ENCODE data around the gene SLC7A4.

DNA sequence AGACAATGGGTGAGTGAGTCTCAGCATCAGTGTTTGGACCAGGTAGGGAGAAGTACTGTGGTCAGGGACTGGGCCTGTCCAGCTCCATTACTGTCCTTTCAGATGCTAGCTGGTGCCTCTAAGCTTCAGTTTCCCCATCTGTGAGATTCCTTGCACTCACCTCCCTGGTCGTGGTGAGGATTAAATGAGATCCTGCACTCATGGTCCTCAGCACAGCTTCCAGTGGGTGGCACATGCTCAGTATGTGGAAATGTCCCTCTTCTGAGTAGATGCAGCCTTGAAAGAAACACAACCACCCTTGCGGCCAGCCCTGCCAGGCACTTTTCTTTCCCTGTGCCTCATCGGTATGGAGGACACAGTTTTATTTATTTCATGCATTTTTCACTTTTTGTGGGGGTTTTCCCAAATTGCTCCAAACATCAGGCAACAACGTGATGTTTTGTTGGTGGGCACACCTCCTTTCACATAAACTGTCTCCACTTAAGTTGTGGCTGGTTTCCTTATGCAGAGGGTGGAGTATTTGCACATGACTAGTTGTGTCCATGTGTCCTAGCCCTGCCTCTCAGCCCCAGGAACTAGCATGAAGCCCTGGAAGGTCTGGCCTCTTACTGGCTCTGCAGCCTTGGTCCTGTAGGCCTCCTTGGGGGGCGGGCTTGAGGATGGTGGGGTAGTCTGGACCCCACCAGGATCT, 49.1 kb downstream of the SLC7A4 start:
- TF ChIP-seq, protein P1, sequence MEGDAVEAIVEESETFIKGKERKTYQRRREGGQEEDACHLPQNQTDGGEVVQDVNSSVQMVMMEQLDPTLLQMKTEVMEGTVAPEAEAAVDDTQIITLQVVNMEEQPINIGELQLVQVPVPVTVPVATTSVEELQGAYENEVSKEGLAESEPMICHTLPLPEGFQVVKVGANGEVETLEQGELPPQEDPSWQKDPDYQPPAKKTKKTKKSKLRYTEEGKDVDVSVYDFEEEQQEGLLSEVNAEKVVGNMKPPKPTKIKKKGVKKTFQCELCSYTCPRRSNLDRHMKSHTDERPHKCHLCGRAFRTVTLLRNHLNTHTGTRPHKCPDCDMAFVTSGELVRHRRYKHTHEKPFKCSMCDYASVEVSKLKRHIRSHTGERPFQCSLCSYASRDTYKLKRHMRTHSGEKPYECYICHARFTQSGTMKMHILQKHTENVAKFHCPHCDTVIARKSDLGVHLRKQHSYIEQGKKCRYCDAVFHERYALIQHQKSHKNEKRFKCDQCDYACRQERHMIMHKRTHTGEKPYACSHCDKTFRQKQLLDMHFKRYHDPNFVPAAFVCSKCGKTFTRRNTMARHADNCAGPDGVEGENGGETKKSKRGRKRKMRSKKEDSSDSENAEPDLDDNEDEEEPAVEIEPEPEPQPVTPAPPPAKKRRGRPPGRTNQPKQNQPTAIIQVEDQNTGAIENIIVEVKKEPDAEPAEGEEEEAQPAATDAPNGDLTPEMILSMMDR (IDR thresholded peaks at IDR 0.05) = no peak
- TF ChIP-seq EP300 (IDR thresholded peaks at IDR 0.05) = no peak
- TF ChIP-seq POLR2AphosphoS5 (IDR thresholded peaks at IDR 0.05) = no peak

All from gastroesophageal sphincter (tissue), 3 donors.